Measurements from ENCODE around the gene EBLN2. TPM values are rescaled to one million over a fixed set of nuclear protein-coding genes. Genes with fewer than 3 reads are reported as not detected.
A peak's percentile ranks its signal among the peaks of the same experiment; 100 is the strongest.

The EBLN2 gene
- total and polyA plus RNA-seq, 8 donors, result 0.79 to 2.9 (median 1.5) TPM

- 26 to 28% methylated on average over 8 of the region's 8 CpGs for WGBS, 2 donors
- intact Hi-C loops (cut with DNase I), result loop anchor here in 1 of 3 donors (10.0 kb wide), 1 partner anchor 141 kb away; no protein-coding TSS in a partner anchor
- Histone ChIP-seq H3K36me3 (no peaks in the 10 kb centered on the region), H3K27ac (no peak overlapping the region), H3K9me3 (no peaks in the 10 kb centered on the region), H3K4me3 (no peak overlapping the region), H3K4me1 (no peaks in the 10 kb centered on the region), H3K27me3 (no peaks in the 10 kb centered on the region)
- ATAC-seq (peak; percentile 67 to 93 (median 92)), FAIRE-seq (peak; percentile 93), DNase-seq (peak in 5 of 6 donors; percentile 9 to 68 (median 36))
- TF ChIP-seq CTCF (IDR thresholded peaks at IDR 0.05), result peak; percentile 40 to 66 (median 58)
Observed at GRCh38 chr3:73086071-73086494, 24.6 kb downstream of the EBLN2 start.

- Histone ChIP-seq H3K4me1 (no peaks in the 10 kb centered on the region), H3K36me3 (no peaks in the 10 kb centered on the region), H3K27ac (no peak overlapping the region), H3K9me3 (no peaks in the 10 kb centered on the region), H3K4me3 (no peak overlapping the region), H3K27me3 (no peaks in the 10 kb centered on the region)
- FAIRE-seq, result no peak
- intact Hi-C loops (cut with DNase I), result no loop called here
- TF ChIP-seq CTCF (IDR thresholded peaks at IDR 0.05), result no peak
- 89 to 90% methylated on average over 6 of the region's 6 CpGs for WGBS, 2 donors
- DNase-seq, result no peak
- ATAC-seq, result peak in 1 of 4 donors; percentile 26
Observed at GRCh38 chr3:73094129-73094528, 32.7 kb downstream of the EBLN2 start.

- no peak overlapping the region for H3K4me3 ChIP-seq
- ATAC-seq, result no peak
- no peak for FAIRE-seq
- H3K36me3 ChIP-seq, result no peaks in the 10 kb centered on the region
- TF ChIP-seq CTCF (IDR thresholded peaks at IDR 0.05), result no peak
- no peak overlapping the region for H3K27ac ChIP-seq
- WGBS, 2 donors, result 83 to 87% methylated on average over 12 of the region's 12 CpGs
- DNase-seq, result no peak
- no peaks in the 10 kb centered on the region for H3K27me3 ChIP-seq
- H3K9me3 ChIP-seq, result no peaks in the 10 kb centered on the region
- H3K4me1 ChIP-seq, result no peaks in the 10 kb centered on the region
- intact Hi-C loops (cut with DNase I), result loop anchor here in 1 of 3 donors (5.0 kb wide), 1 partner anchor 337 kb away; no protein-coding TSS in a partner anchor
Observed at GRCh38 chr3:73094951-73095350, 33.5 kb downstream of the EBLN2 start.

GRCh38 chr3:73096169-73096568 lies 34.7 kb downstream of the EBLN2 start:
- Histone ChIP-seq H3K4me1 (peaks cover 0 to under 1% (median 0%) of the 10 kb centered on the region in 3 donors), H3K4me3 (no peak overlapping the region), H3K27me3 (no peaks in the 10 kb centered on the region), H3K27ac (no peak overlapping the region), H3K36me3 (no peaks in the 10 kb centered on the region), H3K9me3 (no peaks in the 10 kb centered on the region)
- TF ChIP-seq CTCF (IDR thresholded peaks at IDR 0.05), result no peak
- no peak for ATAC-seq
- no peak for FAIRE-seq
- intact Hi-C loops (cut with DNase I), result loop anchor here in 1 of 3 donors (5.0 kb wide), 1 partner anchor 336 kb away; no protein-coding TSS in a partner anchor
- DNase-seq, result no peak
- 63 to 75% methylated on average over 2 of the region's 2 CpGs for WGBS, 2 donors

- intact Hi-C loops (cut with DNase I), result loop anchor here in 1 of 3 donors (5.0 kb wide), 1 partner anchor 334 kb away; no protein-coding TSS in a partner anchor
- WGBS, 2 donors, result 73 to 93% methylated on average over 2 of the region's 2 CpGs
- Histone ChIP-seq H3K4me3 (no peak overlapping the region), H3K27me3 (no peaks in the 10 kb centered on the region), H3K4me1 (peaks cover 0 to 4% (median 0%) of the 10 kb centered on the region in 3 donors), H3K9me3 (no peaks in the 10 kb centered on the region), H3K27ac (no peak overlapping the region), H3K36me3 (no peaks in the 10 kb centered on the region)
- DNase-seq (no peak), FAIRE-seq (no peak), ATAC-seq (no peak)
- no peak for TF ChIP-seq CTCF (IDR thresholded peaks at IDR 0.05)
Observed at GRCh38 chr3:73098026-73098425, 36.6 kb downstream of the EBLN2 start.
